IMR-90 (cell line): ENCODE measurements around the gene TENM3. TPM values are rescaled to one million over a fixed set of nuclear protein-coding genes. Genes with fewer than 3 reads are reported as not detected.

Experiments
- ATAC-seq: fragments of 200-7000 bp; cut with Tn5 transposase; 2 replicates; pipeline ENCODE4 v1.9.1; 2020; ENCODE audit warnings: low read depth, mild to moderate bottlenecking, moderate library complexity
- BruUV-seq: library from RNA; stranded (reverse); fragments of 400-500 nt; replicated peaks from 2 replicates; lab custom pipeline; 2021; lab: Mats Ljungman, UMichigan
- CTCF ChIA-PET: fragments of 300-600 bp; formaldehyde crosslinking; extraction: SDS; loops from one replicate; lab custom pipeline; 2021; ENCODE audit warnings: antibody characterized with exemption; lab: Yijun Ruan, JAX
- POLR2A ChIA-PET: fragments of 300-600 bp; sonication (Branson Sonifier 250); formaldehyde crosslinking; loops from one replicate; lab custom pipeline; 2022; ENCODE audit warnings: antibody characterized with exemption; ENCODE audit not compliant: unreplicated experiment; lab: Charles Lee
- DNase-seq: peaks from one replicate; pipeline ENCODE4 v3.0.0; 2013
- H2AFZ ChIP-seq: replicated peaks from 2 replicates; pipeline ENCODE3; 2013; ENCODE audit warnings: low read length, mild to moderate bottlenecking; ENCODE audit not compliant: poor library complexity
- H2AK5ac ChIP-seq: 2 replicates; pipeline ENCODE4 v1.6.1; 2013; ENCODE audit warnings: low read depth, low read length, inconsistent platforms
- H2AK9ac ChIP-seq: replicated peaks from 2 replicates; pipeline ENCODE3; 2013; ENCODE audit warnings: mild to moderate bottlenecking, low read depth, low read length, moderate library complexity; ENCODE audit not compliant: poor library complexity
- H2BK120ac ChIP-seq: 2 replicates; pipeline ENCODE4 v1.6.1; 2013; ENCODE audit warnings: low read depth, low read length, inconsistent platforms
- H2BK15ac ChIP-seq: 3 replicates; pipeline ENCODE4 v1.6.1; 2013; ENCODE audit warnings: low read depth, low read length, inconsistent platforms
- H2BK20ac ChIP-seq: 2 replicates; pipeline ENCODE4 v1.6.1; 2013; ENCODE audit warnings: low read depth, mild to moderate bottlenecking, inconsistent platforms, low read length, moderate library complexity
- H2BK5ac ChIP-seq: 2 replicates; pipeline ENCODE4 v1.6.1; 2013; ENCODE audit warnings: mild to moderate bottlenecking, low read depth, low read length, inconsistent platforms; ENCODE audit not compliant: poor library complexity, severe bottlenecking
- H3K14ac ChIP-seq: replicated peaks from 2 replicates; pipeline ENCODE4 v1.6.1; 2013; ENCODE audit warnings: low read depth, low read length, inconsistent platforms
- H3K18ac ChIP-seq: 2 replicates; pipeline ENCODE4 v1.6.1; 2013; ENCODE audit warnings: low read depth, low read length, control low read depth
- H3K23ac ChIP-seq: 2 replicates; pipeline ENCODE4 v1.6.1; 2013; ENCODE audit warnings: low read depth, low read length, inconsistent platforms
- H3K27ac ChIP-seq: 2 replicates; pipeline ENCODE4 v1.5.1; 2013; ENCODE audit warnings: mild to moderate bottlenecking, control low read depth, low read length; ENCODE audit not compliant: insufficient read depth
- H3K27me3 ChIP-seq: 2 replicates; pipeline ENCODE4 v1.6.1; 2013; ENCODE audit warnings: low read length; ENCODE audit not compliant: control insufficient read depth, insufficient read depth
- H3K36me3 ChIP-seq: 2 replicates; pipeline ENCODE4 v1.6.1; 2013; ENCODE audit warnings: low read length, mixed read lengths; ENCODE audit not compliant: control insufficient read depth, insufficient read depth
- H3K4ac ChIP-seq: 2 replicates; pipeline ENCODE4 v1.6.1; 2013; ENCODE audit warnings: low read depth, low read length, inconsistent platforms
- H3K4me1 ChIP-seq: 2 replicates; pipeline ENCODE4 v1.6.1; 2013; ENCODE audit warnings: low read length, mixed read lengths; ENCODE audit not compliant: control insufficient read depth, insufficient read depth
- H3K4me2 ChIP-seq: 2 replicates; pipeline ENCODE4 v1.6.1; 2013; ENCODE audit warnings: low read depth, mild to moderate bottlenecking, control low read depth, low read length, moderate library complexity
- H3K4me3 ChIP-seq: 2 replicates; pipeline ENCODE4 v1.5.1; 2013; ENCODE audit warnings: low read depth, mild to moderate bottlenecking, control low read depth, low read length, moderate library complexity; ENCODE audit not compliant: insufficient read depth
- H3K56ac ChIP-seq: 2 replicates; pipeline ENCODE4 v1.6.1; 2013; ENCODE audit warnings: low read length, inconsistent platforms; ENCODE audit not compliant: insufficient read depth; ENCODE audit errors: extremely low read depth
- H3K79me1 ChIP-seq, 2 experiments: 2 replicates each; pipeline ENCODE4 v1.6.1; 2013; ENCODE audit warnings: low read length in 2 of 2, inconsistent platforms in 1 of 2, low read depth in 1 of 2
- H3K9ac ChIP-seq: 2 replicates; pipeline ENCODE4 v1.6.1; 2013; ENCODE audit warnings: low read depth, low read length, control low read depth
- H3K9me1 ChIP-seq: 2 replicates; pipeline ENCODE4 v1.6.1; 2013; ENCODE audit warnings: low read length, inconsistent platforms; ENCODE audit not compliant: insufficient read depth
- H3K9me3 ChIP-seq: 2 replicates; pipeline ENCODE4 v1.6.1; 2013; ENCODE audit warnings: low read length; ENCODE audit not compliant: control insufficient read depth, insufficient read depth
- H4K20me1 ChIP-seq: 2 replicates; pipeline ENCODE4 v1.6.1; 2013; ENCODE audit warnings: low read length, inconsistent platforms; ENCODE audit not compliant: insufficient read depth
- H4K5ac ChIP-seq: 2 replicates; pipeline ENCODE4 v1.6.1; 2013; ENCODE audit warnings: mild to moderate bottlenecking, low read depth, low read length, control low read depth
- H4K8ac ChIP-seq, 2 experiments: 2 replicates each; pipeline ENCODE4 v1.6.1; 2013; ENCODE audit warnings: low read depth in 2 of 2, low read length in 2 of 2, control low read depth in 1 of 2, inconsistent platforms in 1 of 2
- H4K91ac ChIP-seq: 2 replicates; pipeline ENCODE4 v1.6.1; 2013; ENCODE audit warnings: low read depth, low read length, inconsistent platforms; ENCODE audit not compliant: insufficient read depth
- BHLHE40 ChIP-seq: fragments of 150-350 bp; IDR thresholded peaks from 2 replicates; pipeline ENCODE4 v1.6.1; 2016; ENCODE audit warnings: mild to moderate bottlenecking, low read depth, low read length
- CEBPB ChIP-seq: IDR thresholded peaks from 2 replicates; pipeline ENCODE4 v1.6.1; 2012; ENCODE audit warnings: low read depth, low read length, improper control_type of control experiment
- CHD1 ChIP-seq: IDR thresholded peaks from 2 replicates; pipeline ENCODE4 v1.6.1; 2012; ENCODE audit warnings: low read depth, low read length, improper control_type of control experiment
- CTCF ChIP-seq: conservative IDR thresholded peaks from 2 replicates; pipeline ENCODE4 v1.5.1; 2012; ENCODE audit warnings: mild to moderate bottlenecking, low read depth, low read length, improper control_type of control experiment
- ELK1 ChIP-seq: fragments of 150-350 bp; IDR thresholded peaks from 2 replicates; pipeline ENCODE4 v1.6.1; 2016; ENCODE audit warnings: low read depth, mild to moderate bottlenecking, low read length, moderate library complexity, borderline replicate concordance
- FOS ChIP-seq: fragments of 150-350 bp; IDR thresholded peaks from 2 replicates; pipeline ENCODE4 v1.6.1; 2016; ENCODE audit warnings: low read depth, low read length
- MAFK ChIP-seq: IDR thresholded peaks from 2 replicates; pipeline ENCODE4 v1.6.1; 2012; ENCODE audit warnings: low read depth, low read length, improper control_type of control experiment
- MAZ ChIP-seq: IDR thresholded peaks from 2 replicates; pipeline ENCODE4 v1.6.1; 2012; ENCODE audit warnings: low read depth, mild to moderate bottlenecking, low read length, improper control_type of control experiment, moderate library complexity, borderline replicate concordance
- NFE2L2 ChIP-seq: fragments of 150-350 bp; IDR thresholded peaks from 2 replicates; pipeline ENCODE4 v1.6.1; 2016; ENCODE audit warnings: low read depth, mild to moderate bottlenecking, low read length
- POLR2A ChIP-seq: IDR thresholded peaks from 2 replicates; pipeline ENCODE4 v1.6.1; 2012; ENCODE audit warnings: mild to moderate bottlenecking, low read depth, low read length
- RAD21 ChIP-seq: IDR thresholded peaks from 2 replicates; pipeline ENCODE4 v1.6.1; 2012; ENCODE audit warnings: low read length, improper control_type of control experiment
- RFX5 ChIP-seq: IDR thresholded peaks from 2 replicates; pipeline ENCODE4 v1.8.0; 2012; ENCODE audit warnings: low read depth, mild to moderate bottlenecking, low read length, moderate library complexity
- SMC3 ChIP-seq: fragments of 150-350 bp; IDR thresholded peaks from 2 replicates; pipeline ENCODE4 v1.6.1; 2016; ENCODE audit warnings: low read depth, mild to moderate bottlenecking, antibody characterized with exemption, low read length, moderate library complexity
- USF2 ChIP-seq: fragments of 150-350 bp; IDR thresholded peaks from 2 replicates; pipeline ENCODE4 v1.6.1; 2017; ENCODE audit warnings: mild to moderate bottlenecking, antibody characterized with exemption, low read length, low read depth
- WGBS, 2 experiments: methylation state at CpG; one replicate each; pipeline versions ENCODE4 v1.1.5 to v1.1.7; 2013; ENCODE audit warnings: missing lambda C conversion rate in 2 of 2; ENCODE audit not compliant: insufficient read length in 1 of 2; ENCODE audit errors: extremely low coverage in 2 of 2; 5-methylcytosine and 5-hydroxymethylcytosine counted together
- dilution Hi-C: fragments of 300-500 bp; cut with HindIII; formaldehyde crosslinking; loops from one replicate; pipeline ENCODE4 v1.14.3; 2018; ENCODE audit warnings: low sequenced_read_pairs; ENCODE audit not compliant: unreplicated experiment
- in situ Hi-C: fragments of 300-500 bp; cut with MboI; formaldehyde crosslinking; loops from 3 replicates; pipeline ENCODE4 v1.14.3; 2019; ENCODE audit warnings: low sequenced_read_pairs, inconsistent platforms, mixed read lengths
- intact Hi-C: fragments of 100-400 bp; cut with micrococcal nuclease; formaldehyde crosslinking; loops from 2 replicates; pipeline ENCODE4 v1.10.0; 2022
- polyA plus RNA-seq, 3 experiments: library from polyadenylated mRNA; depleted of rRNA; stranded (reverse); fragments of >200 nt; gene quantifications; 2 replicates each; pipeline ENCODE4 v1.2.3, GENCODE V29; 2012; ENCODE audit warnings: low replicate concordance in 1 of 3
- total RNA-seq: library from RNA; depleted of rRNA; stranded (reverse); fragments of >200 nt; gene quantifications from 2 replicates; pipeline ENCODE4 v1.2.3, GENCODE V29; 2012

The TENM3 gene
- total and polyA plus RNA-seq, 2 of the 4 experiments (the other 2 are of a cell fraction), result 29.9 to 173 TPM

GRCh38 chr4:182600856-182601255 is 357.7 kb downstream of the TENM3 start:
- Histone ChIP-seq H2BK15ac (no peak overlapping the region), H2AK9ac (no peak overlapping the region), H3K9me1 (no peaks in the 10 kb centered on the region), H4K91ac (no peak overlapping the region), H3K14ac (no peak overlapping the region), H3K18ac (no peak overlapping the region), H3K9ac (no peak overlapping the region), H3K56ac (no peak overlapping the region), H3K27me3 (no peaks in the 10 kb centered on the region), H2AK5ac (no peak overlapping the region), H2BK120ac (no peak overlapping the region), H3K4ac (no peak overlapping the region), H3K27ac (no peak overlapping the region), H3K9me3 (no peaks in the 10 kb centered on the region), H3K79me1 (0 out of 4 replicates have a peak, but pooled peaks cover 0 to 3% of the 10 kb centered on the region in 2 experiments), H2BK20ac (no peak overlapping the region), H4K5ac (no peak overlapping the region), H3K4me1 (peaks cover 2% of the 10 kb centered on the region; the same call in 1 of the 2 replicates), H4K20me1 (no peaks in the 10 kb centered on the region), H2AFZ (no peak overlapping the region), H3K36me3 (no peaks in the 10 kb centered on the region), H2BK5ac (no peak overlapping the region), H3K23ac (no peak overlapping the region), H4K8ac (no peak overlapping the region), H3K4me2 (no peak overlapping the region), H3K4me3 (no peak overlapping the region)
- no peak for TF ChIP-seq BHLHE40
- TF ChIP-seq USF2, result no peak
- TF ChIP-seq ELK1, result no peak
- no peak for TF ChIP-seq MAZ
- TF ChIP-seq CHD1, result no peak
- TF ChIP-seq RAD21, result no peak
- TF ChIP-seq FOS, result no peak
- TF ChIP-seq MAFK, result no peak
- TF ChIP-seq RFX5, result no peak
- TF ChIP-seq CEBPB, result no peak
- TF ChIP-seq SMC3, result no peak
- TF ChIP-seq POLR2A, result no peak
- no peak for TF ChIP-seq CTCF
- TF ChIP-seq NFE2L2, result no peak
- dilution Hi-C loops (no loop called here), in situ Hi-C loops (no loop called here), intact Hi-C loops (no loop called here)
- no CpG with 5 or more reads among the region's 8 CpGs for WGBS, 2 experiments
- ChIA-PET CTCF (interaction anchor here (0.6 kb wide), 1 partner anchor 425 kb away, joined by 5 read pairs; no protein-coding TSS in a partner anchor), POLR2A (no interaction called here)
- BruUV-seq, result no TSS peak
- ATAC-seq (no peak), DNase-seq (no peak)
